ENCODE measurements around the gene NUDT14. TPM values are rescaled to one million over a fixed set of nuclear protein-coding genes. Genes with fewer than 3 reads are reported as not detected.

The NUDT14 gene
- total and polyA plus RNA-seq, 2 of the 4 experiments (the other 2 are of a cell fraction) = 5.6 to 9.3 TPM

DNA sequence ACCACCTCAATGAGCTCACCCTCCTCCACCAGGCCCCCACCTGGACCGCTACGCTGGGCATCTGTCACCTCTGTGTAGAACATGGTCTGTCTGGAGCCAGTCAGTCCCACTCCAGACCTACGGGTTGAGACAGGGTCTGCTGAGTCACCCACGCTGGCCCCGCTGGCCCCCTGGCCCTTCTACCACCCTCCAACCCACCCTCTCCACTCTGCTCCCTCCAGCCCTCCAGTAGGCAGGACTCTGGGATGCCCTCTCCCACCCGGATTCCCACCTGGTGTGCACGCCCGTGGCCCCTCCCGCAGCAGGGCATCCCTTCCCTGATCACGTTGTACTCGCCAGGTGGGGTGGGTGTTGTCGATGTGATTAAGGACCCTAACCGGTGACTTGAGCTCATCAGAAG is 8.0 kb downstream of the NUDT14 start:
- intact Hi-C loops (cut with micrococcal nuclease) (no loop called here), dilution Hi-C loops (cut with HindIII; ENCODE audit: low sequenced_read_pairs, unreplicated experiment) (no loop called here), in situ Hi-C loops (cut with MboI; ENCODE audit: low sequenced_read_pairs) (no loop called here)
- H3K9me3 ChIP-seq (ENCODE audit: control insufficient read depth, insufficient read depth, low read length) = no peaks in the 10 kb centered on the region
- H3K4me3 ChIP-seq (ENCODE audit: insufficient read depth, low read depth, low read length) = no peak overlapping the region
- WGBS, 2 experiments (ENCODE audit: extremely low coverage in 2 of 2, insufficient read length in 1 of 2) = 74% methylated on average over 5 of the region's 13 CpGs; no CpG with 5 or more reads in 1 of the 2 experiments
- no peak overlapping the region for H2BK5ac ChIP-seq (ENCODE audit: low read depth, low read length, poor library complexity, severe bottlenecking)
- H4K20me1 ChIP-seq (ENCODE audit: insufficient read depth, low read length) = no peaks in the 10 kb centered on the region; the same call in 1 of the 2 replicates
- H3K9me1 ChIP-seq (ENCODE audit: insufficient read depth, low read length) = no peaks in the 10 kb centered on the region
- H3K4me1 ChIP-seq (ENCODE audit: control insufficient read depth, insufficient read depth, low read length) = peaks cover 2% of the 10 kb centered on the region; the same call in 1 of the 2 replicates
- no peak overlapping the region for H2BK120ac ChIP-seq (ENCODE audit: low read depth, low read length)
- H3K14ac ChIP-seq (replicated peaks; ENCODE audit: low read depth, low read length) = no peak overlapping the region
- POLR2A ChIA-PET (ENCODE audit: unreplicated experiment) = no interaction called here
- H3K27me3 ChIP-seq (ENCODE audit: control insufficient read depth, insufficient read depth, low read length) = peaks cover 31% of the 10 kb centered on the region
- TF ChIP-seq NFE2L2 (IDR thresholded peaks at IDR 0.05; ENCODE audit: low read depth, low read length) = no peak
- no peak for TF ChIP-seq POLR2A (IDR thresholded peaks at IDR 0.05; ENCODE audit: low read depth, low read length)
- TF ChIP-seq RAD21 (IDR thresholded peaks at IDR 0.05; ENCODE audit: low read length) = no peak
- no peak for TF ChIP-seq RCOR1 (IDR thresholded peaks at IDR 0.05; ENCODE audit: insufficient replicate concordance, low read length)
- TF ChIP-seq CHD1 (IDR thresholded peaks at IDR 0.05; ENCODE audit: low read depth, low read length) = no peak
- no peak overlapping the region for H4K8ac ChIP-seq (ENCODE audit: low read depth in 2 of 2, low read length in 2 of 2)
- no peaks in the 10 kb centered on the region for H3K36me3 ChIP-seq (ENCODE audit: control insufficient read depth, insufficient read depth, low read length)
- H2AFZ ChIP-seq (replicated peaks; ENCODE audit: low read length, poor library complexity) = no peak overlapping the region
- no peak overlapping the region for H3K18ac ChIP-seq (ENCODE audit: low read depth, low read length)
- H3K9ac ChIP-seq (ENCODE audit: low read depth, low read length) = no peak overlapping the region
- H3K4me2 ChIP-seq (ENCODE audit: low read depth, low read length) = no peak overlapping the region
- no peak overlapping the region for H2AK9ac ChIP-seq (replicated peaks; ENCODE audit: low read depth, low read length, poor library complexity)
- no peak overlapping the region for H3K4ac ChIP-seq (ENCODE audit: low read depth, low read length)
- H2BK20ac ChIP-seq (ENCODE audit: low read depth, low read length) = no peak overlapping the region
- no peak for DNase-seq
- H3K27ac ChIP-seq (ENCODE audit: insufficient read depth, low read length) = no peak overlapping the region
- CTCF ChIA-PET = no interaction called here
- no peak overlapping the region for H3K23ac ChIP-seq (ENCODE audit: low read depth, low read length)
- BruUV-seq (replicated peaks) = no TSS peak
- no peak overlapping the region for H3K56ac ChIP-seq (ENCODE audit: extremely low read depth, insufficient read depth, low read length)
- H2AK5ac ChIP-seq (ENCODE audit: low read depth, low read length) = no peak overlapping the region
- H4K5ac ChIP-seq (ENCODE audit: low read depth, low read length) = no peak overlapping the region
- ATAC-seq (ENCODE audit: low read depth) = no peak
- no peak overlapping the region for H2BK15ac ChIP-seq (ENCODE audit: low read depth, low read length)
- no peak overlapping the region for H4K91ac ChIP-seq (ENCODE audit: insufficient read depth, low read depth, low read length)
- H3K79me1 ChIP-seq (ENCODE audit: low read depth in 1 of 2, low read length in 2 of 2) = no peaks in the 10 kb centered on the region
